ENCODE results near the gene PSD2.
A peak's percentile ranks its signal among the peaks of the same experiment; 100 is the strongest.

PSD2 gene

GRCh38 chr5:139795074-139796001 is at the start of gene PSD2:
PSD2 (plus strand) TSS chr5:139795808; CDS start chr5:139809441, 13,633 bp downstream.
- no peak for DNase-seq (ENCODE audit: low read depth)

DNA sequence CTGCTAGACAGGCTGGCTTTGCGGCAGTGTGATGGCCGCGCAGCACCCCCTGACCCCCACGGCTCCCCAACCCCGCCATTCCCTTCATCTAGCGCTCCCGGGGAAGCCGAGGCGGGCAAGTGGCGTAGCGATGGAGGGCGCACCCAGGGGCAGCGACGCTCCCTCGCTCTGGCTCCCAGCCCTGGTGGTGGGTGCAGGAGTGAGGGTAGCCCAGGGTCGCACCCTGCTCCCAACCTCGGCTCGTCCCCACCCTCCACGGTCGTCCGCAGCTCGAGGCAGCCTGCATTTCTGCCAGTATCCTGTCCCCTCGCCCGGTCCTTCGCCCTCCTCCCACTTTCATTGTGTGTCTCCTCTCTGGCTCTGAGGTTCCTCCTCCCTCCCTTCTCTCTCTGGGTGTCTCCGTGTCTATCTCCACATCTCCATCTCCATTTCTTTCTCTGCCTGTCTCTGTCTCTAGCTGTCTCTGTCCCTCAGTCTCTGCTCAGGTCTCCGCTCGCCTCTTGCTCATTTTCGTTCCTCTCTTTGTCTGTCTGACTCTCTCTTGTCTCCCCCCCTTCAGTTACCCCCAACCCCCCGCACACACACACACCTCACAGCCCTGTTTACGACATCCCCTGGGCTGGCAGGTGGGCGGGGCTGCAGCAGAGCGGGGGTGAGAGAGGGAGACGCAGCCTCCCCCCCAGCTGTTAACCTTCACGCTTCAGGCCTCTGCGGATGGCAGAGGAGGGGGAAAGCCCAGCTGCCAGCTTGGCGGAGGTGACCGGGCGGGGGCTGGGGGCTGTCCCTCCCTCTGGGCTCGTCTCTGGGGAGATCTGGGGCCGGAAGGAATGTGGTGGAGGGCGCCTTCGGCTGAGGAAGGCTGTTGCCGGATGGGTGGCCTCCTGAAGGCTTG is 48.7 kb upstream of the PSD2 start:
- DNase-seq (ENCODE audit: low read depth): peak; percentile 87

DNA sequence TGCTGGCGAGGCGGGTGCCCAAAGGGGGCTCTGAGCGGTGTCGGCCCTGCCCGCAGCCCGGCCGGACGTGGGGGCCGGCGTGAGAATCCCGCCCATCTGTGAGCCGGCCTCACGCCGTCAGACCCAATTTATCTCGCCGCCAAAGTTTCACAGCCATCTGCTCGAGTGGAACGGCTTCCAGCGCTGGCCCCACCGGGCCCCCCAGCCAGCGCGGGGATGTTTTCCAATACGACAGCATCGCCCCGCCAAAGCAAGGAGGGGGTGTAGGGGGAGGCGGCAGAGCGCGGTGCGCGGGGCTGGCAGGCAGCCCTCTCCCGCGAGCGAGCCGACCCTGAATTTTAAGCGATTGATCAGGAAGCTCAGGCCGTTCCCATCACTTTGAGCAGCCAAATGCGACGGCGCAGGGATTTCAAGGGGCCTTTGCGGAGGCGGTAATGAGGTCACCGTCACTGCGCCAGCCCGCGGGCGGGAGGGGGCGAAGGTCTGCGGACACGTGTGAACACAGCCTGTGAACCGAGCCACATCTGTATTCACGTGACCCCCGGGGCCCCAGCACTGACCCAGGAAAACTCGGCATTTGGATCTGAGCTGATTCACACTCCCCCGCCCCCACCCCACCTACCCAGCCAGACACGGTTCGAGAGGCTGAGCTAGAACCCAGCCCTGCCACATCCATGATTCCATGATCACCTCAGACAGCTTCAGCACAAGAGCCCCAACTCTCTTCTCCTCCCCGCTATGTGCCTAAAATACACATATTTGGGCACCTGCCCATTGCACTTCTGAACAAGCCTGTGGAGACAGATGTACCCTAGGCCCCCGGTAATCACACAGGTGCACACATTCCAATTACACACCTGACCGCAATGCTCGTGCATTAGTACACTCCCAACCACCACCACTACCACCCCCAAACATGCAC is 47.8 kb upstream of the PSD2 start:
- DNase-seq (ENCODE audit: low read depth): peak; percentile 64

DNA sequence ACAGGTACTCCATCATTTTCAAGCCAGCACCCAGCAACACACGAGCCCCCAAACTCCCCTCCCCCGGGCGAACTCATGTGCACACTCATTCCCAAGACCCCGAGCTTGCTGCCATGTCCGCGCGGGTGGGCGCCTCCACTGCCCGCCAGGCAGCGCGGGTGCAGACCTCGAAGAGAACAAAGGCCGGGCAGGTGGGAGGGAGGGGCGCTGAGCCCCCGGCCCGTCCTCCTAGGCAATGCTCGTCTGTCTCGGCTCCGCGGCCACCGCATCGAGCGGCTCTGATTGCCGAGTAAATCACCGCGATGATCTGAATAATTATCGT is 47.1 kb upstream of the PSD2 start:
- DNase-seq (ENCODE audit: low read depth): no peak

- no peak for DNase-seq (ENCODE audit: low read depth)
Observed at GRCh38 chr5:139749242-139749641, 46.4 kb upstream of the PSD2 start.

GRCh38 chr5:139751236-139751635 is 44.4 kb upstream of the PSD2 start:
- DNase-seq (ENCODE audit: low read depth): no peak

DNA sequence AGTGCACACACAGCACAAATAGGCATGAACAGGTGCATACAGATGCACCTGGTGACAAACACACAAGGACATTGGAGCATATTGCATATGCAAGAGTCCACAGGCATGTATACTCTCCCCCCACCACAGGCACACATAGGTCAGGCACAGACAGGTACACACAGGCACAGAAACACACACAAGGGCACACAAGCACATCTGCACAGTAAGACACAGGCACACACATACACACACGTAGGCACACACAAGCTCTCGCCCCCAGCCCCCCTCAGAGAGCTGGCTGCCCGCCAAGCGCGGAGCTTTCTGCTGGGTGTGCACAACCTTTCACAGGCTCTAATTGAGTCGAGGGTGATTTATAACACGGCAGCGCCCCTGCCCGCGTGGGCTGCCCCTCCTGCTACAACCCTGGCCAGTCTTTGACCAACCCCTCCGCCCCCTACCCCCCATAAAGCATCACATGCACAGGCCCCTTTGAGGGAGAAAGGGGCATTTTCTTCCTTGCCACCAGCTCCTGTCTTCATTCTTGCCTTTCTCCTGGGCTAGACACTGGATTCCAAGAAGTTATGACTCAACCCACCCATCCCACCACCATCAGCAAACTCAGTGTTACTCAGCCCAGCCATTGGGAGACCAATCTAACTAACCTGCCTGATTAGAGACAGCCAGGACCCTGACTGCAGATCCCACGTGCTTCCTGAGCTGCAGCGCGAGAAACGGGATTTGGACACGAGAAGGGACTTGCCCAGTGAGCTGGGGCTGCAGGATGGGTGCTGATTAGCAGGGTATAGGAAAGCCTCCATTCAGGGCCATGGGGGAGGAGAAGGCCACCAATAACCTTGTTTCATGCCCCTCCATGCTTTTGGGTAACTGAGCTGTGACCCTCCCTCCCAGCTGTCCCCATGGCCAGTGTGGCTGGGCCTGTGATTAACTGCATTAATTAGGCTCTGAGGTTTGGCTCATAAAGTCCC is 42.8 kb upstream of the PSD2 start:
- DNase-seq (ENCODE audit: low read depth): no peak

DNA sequence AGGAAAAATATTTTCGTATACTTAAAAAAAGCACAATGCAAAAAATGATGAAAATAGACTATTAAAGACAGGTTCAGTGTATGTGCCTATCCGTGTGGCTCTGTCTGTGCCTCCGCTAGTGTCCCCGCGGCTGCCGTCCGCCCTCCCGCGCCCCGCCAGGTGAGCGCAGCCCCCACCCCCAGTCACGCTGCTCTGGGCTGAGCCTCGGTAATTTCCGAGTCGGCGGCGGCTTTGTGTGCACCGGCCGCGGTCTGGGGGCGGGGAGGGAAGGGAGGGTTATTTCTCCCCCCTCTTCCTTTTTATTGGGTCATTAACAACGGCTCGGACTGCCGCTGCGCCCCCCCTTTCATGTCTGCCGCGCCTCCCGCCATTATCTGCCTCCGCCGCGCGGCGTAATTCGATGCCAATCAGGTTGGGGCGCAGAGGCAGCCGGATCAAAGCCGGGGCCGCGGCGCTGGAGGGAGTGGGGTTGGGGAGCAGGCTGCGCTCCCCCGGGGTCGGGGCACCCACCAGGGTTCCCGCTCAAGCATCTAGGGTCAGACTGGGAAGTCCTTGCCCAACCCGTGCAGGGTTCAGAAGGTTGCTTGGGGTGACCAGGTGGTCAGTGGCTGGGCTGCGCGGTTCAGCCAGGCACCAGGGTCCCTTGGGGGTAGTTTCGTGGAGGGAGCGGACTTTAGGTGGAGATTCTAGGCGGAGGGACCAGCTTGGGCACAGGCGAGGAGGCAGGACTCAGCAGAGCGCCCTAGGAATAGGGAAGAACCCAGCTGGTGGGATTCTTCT is 39.5 kb upstream of the PSD2 start:
- DNase-seq (ENCODE audit: low read depth): peak; percentile 28

DNA sequence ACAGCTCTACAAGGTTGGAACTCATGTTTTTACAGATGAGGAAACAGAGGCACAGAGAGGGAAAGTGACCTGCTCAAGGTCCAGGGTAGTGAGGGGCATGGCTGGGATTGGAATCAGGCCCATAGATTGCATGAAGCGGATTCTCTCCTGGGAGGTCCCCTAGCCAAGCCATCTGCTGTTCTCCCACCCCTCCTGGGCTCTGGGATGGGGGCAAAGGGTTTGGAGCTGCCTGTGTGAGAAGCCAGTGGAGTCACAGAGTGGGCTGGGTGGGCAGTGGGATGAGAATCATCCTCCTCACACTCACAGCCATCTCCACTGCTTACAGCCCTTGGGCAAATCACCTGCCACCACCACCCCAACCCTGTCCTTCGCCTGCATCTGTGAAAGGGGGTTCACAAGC is 38.6 kb upstream of the PSD2 start:
- DNase-seq (ENCODE audit: low read depth): no peak

DNA sequence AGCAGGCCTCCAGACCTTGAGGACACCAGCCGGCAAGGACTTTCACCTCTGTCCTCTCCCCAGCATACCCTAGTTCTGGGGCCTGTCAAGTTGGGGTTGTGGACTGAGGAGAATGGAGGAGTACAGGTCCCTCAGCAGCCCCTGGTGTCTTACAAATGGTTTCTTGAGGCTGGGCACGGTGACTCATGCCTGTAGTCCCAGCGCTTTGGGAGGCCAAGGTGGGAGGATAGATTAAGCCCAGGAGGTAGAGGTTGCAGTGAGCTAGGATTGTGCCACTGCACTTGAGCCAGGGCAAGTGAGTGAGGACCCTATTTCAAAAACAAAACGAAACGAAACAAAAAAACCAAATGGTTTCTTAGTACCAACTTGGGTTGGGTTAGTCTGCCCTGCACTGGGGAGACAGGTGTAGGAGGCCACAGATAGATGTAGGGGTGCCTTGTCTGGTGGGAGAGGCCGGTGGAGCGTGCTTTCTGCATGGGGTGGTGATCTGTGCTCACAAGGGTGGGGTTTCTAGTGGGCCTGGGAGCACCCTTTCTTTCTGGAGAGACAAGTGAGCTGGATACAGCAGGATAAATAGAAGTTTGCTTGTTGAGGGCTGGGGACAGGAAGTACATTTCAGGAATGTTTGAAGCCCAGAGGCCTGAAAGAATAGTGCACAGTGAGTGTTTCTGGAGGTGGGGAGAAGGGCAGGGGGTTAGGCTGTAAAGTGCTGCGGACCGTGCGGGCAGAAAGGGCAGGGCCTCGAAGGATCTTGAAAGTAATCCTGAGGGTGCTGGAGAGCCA is 37.7 kb upstream of the PSD2 start:
- no peak for DNase-seq (ENCODE audit: low read depth)

DNA sequence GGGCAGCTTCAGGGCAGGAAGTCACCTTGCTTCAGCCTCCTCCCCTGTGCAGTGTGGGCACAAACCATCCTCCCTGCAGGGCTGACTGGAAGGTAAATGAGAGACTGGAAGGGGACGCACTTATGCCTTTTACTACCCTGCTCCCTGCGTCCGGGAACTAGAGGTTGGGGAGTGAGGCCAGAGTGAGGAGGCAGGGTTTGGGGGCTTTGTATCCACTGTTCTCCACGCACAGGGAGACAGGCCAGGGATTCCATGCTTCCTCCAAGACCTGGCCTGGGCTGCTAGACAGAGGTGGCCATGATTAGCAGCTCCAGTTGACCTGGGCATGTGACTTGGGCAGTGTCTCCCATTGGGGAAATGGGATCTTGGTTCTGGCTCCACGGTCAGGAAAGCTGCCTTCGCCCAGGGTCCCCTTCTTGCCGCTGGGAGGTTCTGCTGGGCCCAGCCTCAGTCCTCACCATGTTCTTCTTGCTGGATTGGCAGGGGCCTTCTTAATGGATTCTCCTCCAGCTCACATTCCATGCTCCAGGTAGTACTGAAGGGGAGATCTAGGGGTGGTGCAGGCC is 37.0 kb upstream of the PSD2 start:
- DNase-seq (ENCODE audit: low read depth): no peak

DNA sequence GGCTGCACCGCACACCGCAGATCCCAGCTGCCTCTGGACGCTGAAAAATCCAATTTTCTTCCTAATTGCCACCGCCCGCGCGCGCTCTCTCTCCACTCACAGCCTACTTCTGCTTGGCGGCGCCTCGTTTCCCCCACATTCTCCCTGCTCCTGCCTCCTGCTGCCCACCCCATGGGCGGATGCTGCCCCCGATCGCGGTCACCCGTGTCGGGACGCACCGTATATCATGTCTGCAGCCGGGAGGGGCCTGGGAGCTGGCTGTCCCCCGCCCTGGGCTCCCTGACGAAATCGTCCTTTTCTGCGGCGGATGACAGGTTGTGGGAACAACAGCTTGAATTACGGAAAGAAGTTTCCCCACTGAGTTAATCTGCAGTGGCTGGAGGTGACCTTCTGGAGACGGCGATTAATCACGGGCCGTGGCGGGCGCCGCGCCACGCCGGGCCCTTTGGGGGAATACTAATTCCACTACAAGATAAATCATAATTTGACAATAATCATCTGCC is 36.3 kb upstream of the PSD2 start:
- no peak for DNase-seq (ENCODE audit: low read depth)

DNA sequence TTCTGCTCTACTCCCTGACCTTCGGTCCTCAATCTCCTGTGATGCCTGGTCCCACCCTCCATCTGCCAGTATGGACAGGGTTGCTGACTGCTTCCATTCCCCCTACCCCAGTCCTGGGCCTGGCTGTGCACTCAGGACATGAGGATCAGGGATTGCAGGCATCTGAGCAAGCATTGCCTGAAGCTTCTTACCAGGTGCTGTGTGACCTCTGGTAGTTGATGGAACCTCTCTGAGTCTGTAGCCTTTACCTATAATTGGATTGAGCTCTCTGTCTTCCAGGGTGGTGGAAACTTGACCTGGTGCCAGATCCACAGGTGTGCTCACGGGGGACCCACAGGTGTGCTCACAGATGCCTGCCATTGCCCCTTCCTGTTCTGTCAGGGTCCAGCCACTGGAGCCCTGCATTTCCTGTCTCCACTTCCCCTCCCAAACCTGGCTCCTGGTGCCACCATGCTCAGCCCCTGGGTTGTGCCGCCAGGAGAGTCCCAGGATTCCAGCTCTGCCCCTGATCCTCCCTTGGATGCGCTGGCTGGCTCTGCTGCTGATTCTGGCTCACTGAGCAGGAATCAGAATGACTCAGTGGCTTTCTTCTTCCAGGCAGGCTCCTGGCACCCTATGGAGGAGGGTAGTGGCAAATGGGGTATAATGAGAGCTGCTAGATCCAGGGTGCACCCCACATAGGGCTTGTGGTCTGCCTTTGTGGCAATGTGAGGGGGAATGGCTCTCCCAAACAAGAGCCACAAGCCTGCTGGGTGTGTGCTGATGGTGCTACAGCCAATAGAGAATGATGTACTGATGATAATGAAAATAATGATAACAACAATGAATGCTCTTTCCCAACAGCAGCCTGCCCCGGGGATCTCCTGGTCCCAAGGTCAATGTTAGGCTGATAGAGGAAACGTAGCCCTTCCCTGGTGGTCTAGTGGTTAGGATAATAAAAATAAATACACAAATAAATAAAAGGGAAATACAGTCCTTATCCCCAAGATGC is 35.2 kb upstream of the PSD2 start:
- no peak for DNase-seq (ENCODE audit: low read depth)

- DNase-seq (ENCODE audit: low read depth): no peak
Observed at GRCh38 chr5:139761057-139761450, 34.6 kb upstream of the PSD2 start.

- no peak for DNase-seq (ENCODE audit: low read depth)
Observed at GRCh38 chr5:139761501-139761900, 34.1 kb upstream of the PSD2 start.

- DNase-seq (ENCODE audit: low read depth): no peak
Observed at GRCh38 chr5:139762615-139763170, 32.9 kb upstream of the PSD2 start.
